Midbrain (tissue), 1 donor: ENCODE results near the gene CCDC69.

Source experiments
- DNase-seq: peaks from one replicate; lab custom pipeline; 2025; lab: John Stamatoyannopoulos, UW

Gene CCDC69

GRCh38 chr5:151142933-151143332 lies 81.0 kb downstream of the CCDC69 start:
- no peak for DNase-seq

DNA sequence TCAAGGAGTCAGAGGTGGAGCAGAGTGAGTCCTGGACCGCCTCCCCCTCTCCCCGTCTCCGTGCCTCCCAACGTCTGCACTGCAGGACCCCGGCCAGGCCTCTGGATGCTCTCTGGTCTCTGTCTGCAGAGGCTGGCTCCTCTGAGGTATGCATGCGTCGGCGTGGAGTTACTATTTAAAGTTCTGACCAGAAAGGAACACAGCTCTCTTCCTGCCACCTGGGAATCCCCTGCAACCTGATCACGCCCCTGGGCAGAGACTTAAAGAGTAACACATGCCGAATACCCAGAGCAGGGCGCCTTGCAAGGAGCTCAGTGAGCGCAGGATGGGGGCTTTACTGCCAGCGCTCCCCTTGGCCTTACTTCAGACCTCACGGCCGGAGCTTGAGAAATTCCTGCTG lies 82.4 kb downstream of the CCDC69 start:
- no peak for DNase-seq

DNA sequence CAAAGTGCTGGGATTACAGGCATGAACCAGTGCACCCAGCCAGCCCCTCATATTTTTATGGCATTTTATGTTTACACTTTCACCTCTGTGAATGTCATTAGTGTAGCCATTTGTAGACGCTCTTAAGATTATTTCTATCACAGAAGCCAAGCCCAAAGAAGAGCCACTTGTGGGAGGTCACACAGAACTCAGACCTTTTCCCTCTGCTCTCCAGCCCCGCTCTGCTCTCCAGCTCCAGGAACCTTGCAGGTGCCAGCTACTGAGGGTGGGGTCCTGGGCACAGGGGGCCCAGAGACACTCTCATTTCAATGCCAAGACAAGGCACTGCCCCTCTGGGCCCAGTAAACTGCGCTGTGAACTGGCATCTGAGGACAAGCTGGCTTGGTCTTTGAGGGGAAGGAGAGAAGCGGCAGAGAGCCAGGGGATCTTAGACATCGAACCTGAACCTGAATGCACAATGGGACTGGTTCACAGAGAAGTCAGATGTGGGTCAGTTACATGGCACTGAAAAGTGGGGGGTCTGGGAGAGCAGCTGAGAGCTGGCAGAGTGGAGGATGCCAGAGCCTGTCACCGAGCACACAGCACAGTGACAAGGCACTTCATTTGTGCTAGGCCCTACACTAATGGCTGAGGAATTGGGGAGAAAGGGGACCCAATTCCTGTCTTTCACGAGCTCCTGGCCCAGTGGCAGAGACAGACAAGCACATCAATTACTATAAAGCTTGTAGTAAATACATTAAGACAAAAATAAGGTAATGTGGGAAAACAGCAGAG lies 83.0 kb downstream of the CCDC69 start:
- DNase-seq, result no peak

- no peak for DNase-seq
Measured at GRCh38 chr5:151139646-151140045, 84.2 kb downstream of the CCDC69 start.

- DNase-seq, result no peak
Measured at GRCh38 chr5:151139015-151139414, 84.9 kb downstream of the CCDC69 start.

DNA sequence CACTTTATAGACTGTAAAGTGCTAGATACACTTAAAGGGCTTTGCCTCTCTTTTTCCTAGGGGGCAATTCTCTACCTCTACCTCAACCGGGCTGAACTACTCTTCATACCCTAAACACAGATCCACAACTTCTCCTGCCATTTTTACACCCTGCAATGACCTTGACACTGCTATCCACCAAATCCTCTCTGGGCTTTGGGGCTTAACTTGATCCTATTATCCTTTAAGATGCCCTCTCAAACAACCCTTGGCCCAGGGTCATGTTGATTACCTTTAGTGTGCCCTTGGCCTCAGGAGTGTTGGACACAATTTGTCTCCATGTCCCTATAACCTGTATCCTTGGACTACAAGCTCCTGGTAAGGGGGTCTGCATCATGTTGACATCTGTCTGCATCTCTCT lies 85.8 kb downstream of the CCDC69 start:
- DNase-seq, result no peak

GRCh38 chr5:151137067-151137825 lies 86.6 kb downstream of the CCDC69 start:
- DNase-seq, result no peak

DNA sequence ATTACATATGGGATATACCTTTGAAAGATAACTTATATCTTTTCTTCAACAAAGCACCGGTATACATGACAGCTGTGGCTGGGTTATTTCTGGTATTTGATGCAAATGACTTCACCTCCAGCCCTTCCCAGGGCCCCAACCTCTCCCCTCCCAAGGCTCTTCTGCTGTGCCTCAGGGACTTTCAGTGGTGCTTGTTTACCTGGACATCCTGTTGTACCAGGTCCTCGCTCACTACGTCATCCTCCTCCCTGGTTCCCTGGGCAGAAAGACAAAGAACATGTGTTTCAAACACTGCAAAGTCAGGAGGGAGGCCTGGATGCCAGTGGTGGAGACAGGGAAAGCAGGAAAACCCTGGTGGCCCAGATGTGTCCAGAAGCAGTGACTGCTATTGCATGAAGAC lies 89.7 kb downstream of the CCDC69 start:
- no peak for DNase-seq

GRCh38 chr5:151132963-151133362 lies 90.9 kb downstream of the CCDC69 start:
- DNase-seq, result no peak
